ENCODE data around the gene STPG4. TPM values are rescaled to one million over a fixed set of nuclear protein-coding genes. Genes with fewer than 3 reads are reported as not detected.

The STPG4 gene
- total RNA-seq, 1 experiment from 2014 or later: 0.13 TPM

GRCh38 chr2:47189635-47190034 lies 34.5 kb upstream of the STPG4 start:
- Histone ChIP-seq H2BK20ac (ENCODE audit: low read depth, low read length, poor library complexity, severe bottlenecking) (no peak overlapping the region), H3K9ac (ENCODE audit: extremely low read depth, insufficient read length, low read length) (no peak overlapping the region), H2BK15ac (ENCODE audit: low read depth, low read length) (no peak overlapping the region), H4K5ac (ENCODE audit: insufficient read length, low read depth, low read length) (no peak overlapping the region), H3K79me1 (ENCODE audit: insufficient read depth, low read depth, low read length, poor library complexity, severe bottlenecking) (no peaks in the 10 kb centered on the region), H3K27me3 (ENCODE audit: insufficient read depth, low read length) (no peaks in the 10 kb centered on the region), H4K91ac (ENCODE audit: insufficient read length, low read depth, low read length) (no peak overlapping the region), H3K23ac (ENCODE audit: insufficient read length, low read depth, low read length) (no peak overlapping the region), H3K27ac (ENCODE audit: insufficient read length, low read depth, low read length) (no peak overlapping the region), H2AK5ac (ENCODE audit: insufficient read length, low read length) (no peak overlapping the region), H3K9me3 (ENCODE audit: control insufficient read depth, low read depth, low read length) (no peaks in the 10 kb centered on the region), H2BK5ac (ENCODE audit: insufficient read length, low read length) (no peak overlapping the region), H3K4me1 (ENCODE audit: insufficient read depth, low read length) (peaks cover 19% of the 10 kb centered on the region; the same call in 1 of the 2 replicates), H2BK120ac (ENCODE audit: low read depth, low read length, poor library complexity, severe bottlenecking) (no peak overlapping the region), H3K23me2 (ENCODE audit: insufficient read length, low read depth, low read length, poor library complexity, severe bottlenecking) (no peaks in the 10 kb centered on the region), H2BK12ac (ENCODE audit: insufficient read length, low read depth, low read length) (no peak overlapping the region), H3K4me2 (ENCODE audit: insufficient read depth, insufficient read length, low read length) (no peak overlapping the region), H3K4ac (ENCODE audit: low read depth, low read length) (no peak overlapping the region), H3K14ac (ENCODE audit: insufficient read depth, low read length) (no peak overlapping the region), H3K79me2 (ENCODE audit: insufficient read depth, low read length) (no peaks in the 10 kb centered on the region), H2AFZ (ENCODE audit: low read length) (no peak overlapping the region), H3T11ph (ENCODE audit: low read length) (no peak overlapping the region), H4K20me1 (ENCODE audit: control insufficient read depth, insufficient read depth, insufficient read length) (no peaks in the 10 kb centered on the region), H3K18ac (ENCODE audit: insufficient read length, low read depth, low read length) (no peak overlapping the region), H4K8ac (replicated peaks; ENCODE audit: insufficient read length, low read depth, low read length) (no peak overlapping the region), H3K56ac (ENCODE audit: insufficient read length, low read depth, low read length) (no peak overlapping the region)
- H3K4me3 Mint-ChIP-seq: no peak overlapping the region
- no peaks in the 10 kb centered on the region for H3K36me3 Mint-ChIP-seq (ENCODE audit: insufficient read depth in 1 of 3, low read depth in 3 of 3)
- H3K27ac Mint-ChIP-seq: no peak overlapping the region
- H3K9me3 Mint-ChIP-seq: no peaks in the 10 kb centered on the region; a peak in 1 of 5 replicates
- peaks cover 41 to 53% of the 10 kb centered on the region in 2 experiments for H3K4me1 Mint-ChIP-seq
- no peak for DNase-seq
- H3K27me3 Mint-ChIP-seq (ENCODE audit: low read depth): no peaks in the 10 kb centered on the region; the same call in 1 of the 2 replicates
- WGBS (ENCODE audit: extremely low coverage, insufficient read length, low lambda C conversion rate): no CpG with 5 or more reads among the region's 1 CpG
- TF ChIP-seq CTCF (conservative IDR thresholded peaks at IDR 0.05): no peak
